Mesenchymal stem cell (in vitro differentiated cells and primary cell): Measurements from ENCODE around the gene VARS2.

Source experiments
- DNase-seq: peaks from one replicate; pipeline ENCODE4 v3.0.0-alpha.2; 2013
- H2AFZ ChIP-seq: one replicate; pipeline ENCODE4 v1.6.1; 2013; ENCODE audit warnings: low read depth, mild to moderate bottlenecking, control low read depth, inconsistent platforms, low read length, moderate library complexity
- H2AK5ac ChIP-seq: 2 replicates; pipeline ENCODE4 v1.6.1; 2013; ENCODE audit warnings: low read length, moderate library complexity, mild to moderate bottlenecking, inconsistent platforms; ENCODE audit not compliant: severe bottlenecking
- H2BK120ac ChIP-seq: one replicate; pipeline ENCODE4 v1.6.1; 2013; ENCODE audit warnings: low read depth, mild to moderate bottlenecking, inconsistent platforms, low read length, moderate library complexity
- H2BK12ac ChIP-seq, 2 experiments: one replicate each; pipeline ENCODE4 v1.6.1; 2013; ENCODE audit warnings: inconsistent platforms in 2 of 2, low read length in 2 of 2, mild to moderate bottlenecking in 2 of 2, moderate library complexity in 2 of 2, control low read depth in 1 of 2
- H2BK15ac ChIP-seq: one replicate; pipeline ENCODE4 v1.6.1; 2013; ENCODE audit warnings: mild to moderate bottlenecking, low read depth, inconsistent platforms; ENCODE audit not compliant: poor library complexity, severe bottlenecking
- H2BK5ac ChIP-seq: 2 replicates; pipeline ENCODE4 v1.6.1; 2013; ENCODE audit warnings: low read depth, mild to moderate bottlenecking, low read length, control low read depth, inconsistent platforms; ENCODE audit not compliant: poor library complexity, severe bottlenecking
- H3K14ac ChIP-seq, 2 experiments: one replicate each; pipeline ENCODE4 v1.6.1; 2013; ENCODE audit warnings: inconsistent platforms in 2 of 2, low read length in 2 of 2, control low read depth in 1 of 2, mild to moderate bottlenecking in 1 of 2, moderate library complexity in 1 of 2
- H3K18ac ChIP-seq, 2 experiments: one replicate each; pipeline ENCODE4 v1.6.1; 2013; ENCODE audit warnings: inconsistent platforms in 2 of 2, low read length in 2 of 2, control low read depth in 1 of 2, low read depth in 1 of 2, mild to moderate bottlenecking in 1 of 2
- H3K23ac ChIP-seq, 2 experiments: one replicate each; pipeline ENCODE4 v1.6.1; 2013; ENCODE audit warnings: inconsistent platforms in 2 of 2, low read length in 2 of 2, mild to moderate bottlenecking in 2 of 2, moderate library complexity in 2 of 2, control low read depth in 1 of 2
- H3K27ac ChIP-seq: 2 replicates; pipeline ENCODE4 v1.5.1; 2013; ENCODE audit warnings: mild to moderate bottlenecking, moderate library complexity, low read length, control low read depth, inconsistent platforms; ENCODE audit not compliant: poor library complexity, severe bottlenecking
- H3K27me3 ChIP-seq, 2 experiments: 2 replicates each; pipeline versions ENCODE4 v1.6.1 to v1.7.0; 2013; ENCODE audit warnings: low read length in 2 of 2, mild to moderate bottlenecking in 2 of 2, moderate library complexity in 2 of 2, control low read depth in 1 of 2, inconsistent platforms in 1 of 2; ENCODE audit not compliant: control insufficient read depth in 1 of 2, insufficient read depth in 1 of 2
- H3K36me3 ChIP-seq, 2 experiments: 2 replicates each; pipeline versions ENCODE4 v1.6.1 to v1.7.0; 2013; ENCODE audit warnings: low read length in 2 of 2, control low read depth in 1 of 2, inconsistent platforms in 1 of 2, low read depth in 1 of 2, mild to moderate bottlenecking in 1 of 2; ENCODE audit not compliant: insufficient read depth in 2 of 2, control insufficient read depth in 1 of 2
- H3K4ac ChIP-seq, 2 experiments: one replicate each; pipeline ENCODE4 v1.6.1; 2013; ENCODE audit warnings: inconsistent platforms in 2 of 2, low read length in 2 of 2, mild to moderate bottlenecking in 2 of 2, moderate library complexity in 2 of 2, control low read depth in 1 of 2, low read depth in 1 of 2
- H3K4me1 ChIP-seq: 2 replicates; pipeline ENCODE4 v1.6.1; 2013; ENCODE audit warnings: low read depth, low read length, control low read depth; ENCODE audit not compliant: control insufficient read depth, insufficient read depth
- H3K4me2 ChIP-seq: 2 replicates; pipeline ENCODE4 v1.6.1; 2013; ENCODE audit warnings: low read length, mild to moderate bottlenecking, inconsistent platforms; ENCODE audit not compliant: poor library complexity, severe bottlenecking
- H3K4me3 ChIP-seq, 2 experiments: 2 replicates each; pipeline versions ENCODE4 v1.5.1 to v1.7.0; 2013; ENCODE audit warnings: low read length in 2 of 2, mild to moderate bottlenecking in 2 of 2, control low read depth in 1 of 2, low read depth in 1 of 2; ENCODE audit not compliant: insufficient read depth in 1 of 2
- H3K79me1 ChIP-seq: replicated peaks from 2 replicates; pipeline ENCODE4 v1.6.1; 2013; ENCODE audit warnings: mild to moderate bottlenecking, control low read depth, low read length, inconsistent platforms; ENCODE audit not compliant: poor library complexity, severe bottlenecking
- H3K9ac ChIP-seq: 2 replicates; pipeline ENCODE4 v1.7.0; 2013; ENCODE audit warnings: mild to moderate bottlenecking, low read length, moderate library complexity
- H3K9me3 ChIP-seq: 2 replicates; pipeline ENCODE4 v1.7.0; 2013; ENCODE audit warnings: mild to moderate bottlenecking, low read length; ENCODE audit not compliant: control insufficient read depth
- H4K8ac ChIP-seq: one replicate; pipeline ENCODE4 v1.6.1; 2013; ENCODE audit warnings: inconsistent platforms, mild to moderate bottlenecking, low read length, moderate library complexity
- H4K91ac ChIP-seq: one replicate; pipeline ENCODE4 v1.6.1; 2013; ENCODE audit warnings: mild to moderate bottlenecking, low read length, inconsistent platforms
- WGBS: methylation state at CpG from one replicate; pipeline ENCODE4 v1.1.7; 2013; ENCODE audit warnings: mixed read lengths; 5-methylcytosine and 5-hydroxymethylcytosine counted together

Gene VARS2

DNA sequence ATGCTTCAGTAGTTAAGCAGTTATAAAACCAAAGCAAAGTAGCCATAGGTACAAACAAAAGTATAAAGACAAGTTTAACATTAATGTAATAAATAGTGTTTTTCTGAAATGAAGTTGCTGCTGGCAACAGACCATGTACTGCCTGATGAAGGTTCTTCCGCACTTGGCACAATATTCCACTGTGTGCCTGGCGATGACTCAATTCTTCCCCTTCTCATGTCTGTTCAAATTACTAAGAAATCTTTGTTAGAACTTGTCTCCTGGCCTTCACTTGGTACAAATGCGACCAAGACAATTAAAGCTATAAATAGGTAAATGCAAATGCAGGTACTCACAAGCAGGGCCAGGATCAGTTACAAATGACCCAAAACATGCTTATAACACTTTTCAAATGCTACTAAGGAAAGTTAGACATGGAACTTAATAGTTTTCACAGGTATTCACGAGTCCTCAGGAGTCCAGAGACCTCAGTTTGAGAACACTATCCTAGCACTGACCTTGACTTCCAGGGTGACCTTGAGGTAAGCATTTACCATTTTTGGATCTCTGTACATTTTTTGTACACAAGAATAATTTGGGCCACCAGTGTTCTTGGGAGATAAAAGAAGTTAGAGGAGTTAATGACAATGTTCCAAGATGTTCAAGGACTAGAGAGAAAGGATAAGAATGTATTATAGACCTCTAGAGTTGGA, 37.9 kb upstream of the VARS2 start:
- Histone ChIP-seq H3K4me3 (no peak overlapping the region), H2AK5ac (no peak overlapping the region), H3K27me3 (no peaks in the 10 kb centered on the region), H3K4ac (no peak overlapping the region), H3K4me1 (peaks cover 7% of the 10 kb centered on the region), H3K14ac (no peak overlapping the region), H2BK5ac (no peak overlapping the region), H3K4me2 (no peak overlapping the region), H3K9ac (peak overlapping the region; percentile 50), H3K18ac (no peak overlapping the region), H2BK12ac (no peak overlapping the region), H2BK120ac (no peak overlapping the region), H3K36me3 (no peaks in the 10 kb centered on the region), H3K23ac (no peak overlapping the region), H2BK15ac (no peak overlapping the region), H4K8ac (no peak overlapping the region), H4K91ac (no peak overlapping the region), H2AFZ (no peak overlapping the region), H3K79me1 (peaks cover 1% of the 10 kb centered on the region), H3K27ac (no peak overlapping the region), H3K9me3 (peaks cover 11% of the 10 kb centered on the region)
- peak; percentile 41 for DNase-seq
- 89% methylated on average over 4 of the region's 4 CpGs for WGBS

DNA sequence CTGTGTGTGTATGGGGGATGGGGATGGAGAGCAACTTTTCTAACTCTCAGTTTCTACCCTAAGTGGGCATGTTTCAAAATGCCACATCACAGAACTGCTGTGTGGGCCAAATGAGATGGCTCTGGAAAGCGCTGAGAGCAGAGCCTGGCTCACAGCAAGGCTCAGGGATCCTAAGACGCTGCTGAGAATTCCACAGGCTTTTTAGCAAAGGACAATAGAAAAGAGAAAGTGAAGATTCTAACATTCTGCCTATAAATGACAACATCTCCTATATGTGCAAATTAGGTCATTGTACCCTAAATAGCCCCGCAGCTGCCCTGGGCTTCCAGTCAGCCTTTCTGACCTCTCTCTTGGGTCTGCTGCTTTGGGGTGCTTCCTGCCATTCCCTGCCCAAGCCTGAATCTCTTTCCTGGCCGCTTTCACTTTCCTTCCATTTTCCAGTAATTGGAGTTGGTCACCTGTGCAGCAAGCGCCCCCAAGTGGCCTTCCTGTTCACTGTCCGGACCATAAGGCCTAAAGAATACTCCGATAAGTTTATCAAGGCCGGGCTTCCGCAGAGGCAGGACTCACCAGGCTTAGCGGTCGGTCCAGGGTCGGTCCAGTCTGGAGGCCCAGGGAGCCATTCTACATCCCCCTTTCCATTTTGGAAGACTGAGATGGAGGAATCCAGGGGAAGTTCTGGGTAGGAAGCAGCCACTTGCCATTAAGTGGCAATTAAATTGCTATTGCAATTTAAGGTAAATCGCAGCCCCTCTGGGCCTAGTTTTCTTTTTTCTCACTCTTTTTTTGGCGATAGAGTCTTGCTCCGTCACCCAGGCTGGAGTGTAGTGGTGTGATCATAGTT, 36.4 kb upstream of the VARS2 start:
- DNase-seq: peak; percentile 92
- Histone ChIP-seq H3K79me1 (peaks cover 1% of the 10 kb centered on the region), H3K18ac (peak overlapping the region; percentile 56 to 78), H3K4ac (peak overlapping the region; percentile 55 to 70), H3K4me1 (peaks cover 22% of the 10 kb centered on the region), H2AFZ (peak overlapping the region; percentile 95), H3K14ac (no peak overlapping the region), H3K36me3 (no peaks in the 10 kb centered on the region), H3K27me3 (no peaks in the 10 kb centered on the region), H2AK5ac (peak overlapping the region; percentile 92), H3K27ac (peak overlapping the region; percentile 81), H4K91ac (no peak overlapping the region), H3K4me3 (peak overlapping the region in 1 of 2 experiments; percentile 63), H2BK5ac (peak overlapping the region; percentile 67), H2BK15ac (peak overlapping the region; percentile 34), H3K9me3 (peaks cover under 1% of the 10 kb centered on the region), H2BK120ac (no peak overlapping the region), H2BK12ac (peak overlapping the region; percentile 44 to 84), H3K9ac (peak overlapping the region; percentile 87), H4K8ac (peak overlapping the region; percentile 97), H3K4me2 (peak overlapping the region; percentile 73), H3K23ac (no peak overlapping the region)
- 28% methylated on average over 15 of the region's 15 CpGs for WGBS

DNA sequence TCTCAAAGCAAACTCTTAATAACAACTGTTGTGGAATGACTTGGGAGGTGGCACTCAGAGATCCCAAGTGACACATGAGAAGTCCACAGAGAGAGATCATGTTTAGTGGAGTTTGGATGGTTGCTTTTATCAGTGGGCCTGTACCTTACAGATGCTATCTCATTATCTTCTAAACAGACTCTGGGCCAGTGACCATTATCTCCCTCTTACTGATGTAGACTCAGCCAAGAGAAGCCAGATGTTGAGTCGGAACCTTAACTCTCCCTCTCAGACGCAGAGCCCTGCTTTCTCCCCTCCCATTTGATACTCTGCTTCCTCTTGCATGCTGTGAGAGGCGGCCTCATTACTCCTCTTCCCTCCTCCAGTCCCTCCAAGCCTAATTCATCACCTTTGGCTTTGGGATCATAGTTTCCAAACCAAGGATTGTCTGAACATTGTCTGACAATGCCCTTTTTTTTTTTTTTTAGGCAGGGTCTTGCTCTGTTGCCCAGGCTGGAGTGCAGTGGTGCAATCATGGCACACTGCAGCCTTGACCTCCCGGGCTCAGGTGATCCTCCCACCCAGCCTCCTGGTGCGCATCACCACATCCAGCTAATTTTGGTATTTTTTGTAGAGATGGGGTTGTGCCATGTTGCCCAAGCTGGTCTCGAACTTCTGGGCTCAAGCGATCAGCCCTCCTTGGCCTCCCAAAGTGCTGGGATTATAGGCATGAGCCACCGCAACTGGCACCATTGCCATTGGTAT, 34.2 kb upstream of the VARS2 start:
- WGBS: 81% methylated on average over 8 of the region's 8 CpGs

More for the DNA sequence above, 34.2 kb upstream of the VARS2 start:
- H3K4ac ChIP-seq: no peak overlapping the region
- peak overlapping the region; percentile 27 for H2AK5ac ChIP-seq
- H3K4me3 ChIP-seq: no peak overlapping the region
- H3K4me2 ChIP-seq: no peak overlapping the region
- no peak overlapping the region for H2BK120ac ChIP-seq
- no peak overlapping the region for H3K27ac ChIP-seq
- no peaks in the 10 kb centered on the region for H3K27me3 ChIP-seq
- no peak overlapping the region for H2BK5ac ChIP-seq
- H2BK12ac ChIP-seq: no peak overlapping the region
- H2BK15ac ChIP-seq: no peak overlapping the region
- no peak overlapping the region for H3K18ac ChIP-seq
- H3K4me1 ChIP-seq: peaks cover 35% of the 10 kb centered on the region
- H3K14ac ChIP-seq: no peak overlapping the region
- H3K9me3 ChIP-seq: no peaks in the 10 kb centered on the region
- no peak overlapping the region for H4K91ac ChIP-seq
- no peak overlapping the region for H3K23ac ChIP-seq
- peaks cover 1% of the 10 kb centered on the region for H3K79me1 ChIP-seq
- no peak overlapping the region for H2AFZ ChIP-seq
- H3K9ac ChIP-seq: no peak overlapping the region
- no peaks in the 10 kb centered on the region for H3K36me3 ChIP-seq
- DNase-seq: no peak
- H4K8ac ChIP-seq: no peak overlapping the region
